ENCODE results near the gene FRAS1.
"Not testable (repeated sequence)": the region's sequence is repeated elsewhere in the genome, so short reads cannot be mapped to it uniquely, and the experiment has no call there.

FRAS1 gene

DNA sequence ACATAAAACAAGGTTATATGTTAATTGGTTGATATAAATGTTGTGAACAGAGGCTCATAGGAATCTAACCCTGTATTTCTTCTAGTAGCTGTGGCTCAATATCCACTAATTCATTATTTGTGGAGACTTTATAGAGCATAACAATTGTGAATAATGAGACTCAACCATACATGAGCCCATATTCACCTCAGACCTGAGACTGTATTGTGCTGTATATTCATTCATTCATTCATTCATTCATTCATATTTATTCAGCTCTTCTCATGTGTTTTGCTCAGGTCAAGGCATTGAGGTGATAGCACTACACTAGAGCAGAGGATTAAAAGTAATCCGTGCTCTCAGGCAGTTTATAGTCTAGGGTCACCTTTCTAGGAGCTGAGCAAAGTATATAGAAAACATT lies 470.0 kb downstream of the FRAS1 start:
- DNase-seq = no peak

DNA sequence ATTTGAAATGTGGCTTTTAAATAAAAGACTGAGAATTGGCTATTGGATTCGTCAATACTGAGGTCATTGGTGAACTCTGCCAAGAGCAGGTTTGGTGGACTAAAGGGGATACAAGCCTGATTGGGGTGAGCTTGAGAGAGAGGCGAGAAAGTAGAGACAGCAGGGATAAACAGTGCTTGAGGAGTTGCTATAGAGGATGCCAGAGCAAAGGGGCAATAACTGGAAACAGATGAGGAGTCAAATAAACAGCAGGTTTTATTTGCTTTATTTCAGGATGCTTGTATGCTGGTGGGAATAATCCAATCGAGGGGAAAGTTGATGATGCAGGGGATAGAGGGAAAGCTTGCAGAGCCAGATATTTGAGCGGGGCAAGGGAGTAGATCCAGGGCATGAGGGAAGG lies 470.4 kb downstream of the FRAS1 start:
- no peak for DNase-seq

DNA sequence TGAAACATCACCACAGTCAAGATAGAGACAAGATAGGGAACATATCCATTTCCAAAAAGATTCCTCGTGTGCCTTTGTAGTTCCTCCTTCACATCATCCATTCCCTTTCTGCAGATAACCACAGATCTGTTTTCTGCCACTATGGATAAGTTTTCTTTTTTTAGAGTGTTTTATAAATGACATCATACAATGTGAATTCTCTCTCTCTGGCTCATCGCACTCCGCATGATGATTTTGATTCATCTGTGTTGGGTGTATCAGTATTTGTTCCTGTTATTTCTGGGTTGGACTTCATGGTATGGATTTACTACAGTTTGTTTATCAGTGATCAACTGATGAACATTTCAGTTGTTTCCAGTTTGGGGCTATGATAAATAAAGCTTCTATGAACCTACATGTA lies 471.2 kb downstream of the FRAS1 start:
- DNase-seq = no peak

DNA sequence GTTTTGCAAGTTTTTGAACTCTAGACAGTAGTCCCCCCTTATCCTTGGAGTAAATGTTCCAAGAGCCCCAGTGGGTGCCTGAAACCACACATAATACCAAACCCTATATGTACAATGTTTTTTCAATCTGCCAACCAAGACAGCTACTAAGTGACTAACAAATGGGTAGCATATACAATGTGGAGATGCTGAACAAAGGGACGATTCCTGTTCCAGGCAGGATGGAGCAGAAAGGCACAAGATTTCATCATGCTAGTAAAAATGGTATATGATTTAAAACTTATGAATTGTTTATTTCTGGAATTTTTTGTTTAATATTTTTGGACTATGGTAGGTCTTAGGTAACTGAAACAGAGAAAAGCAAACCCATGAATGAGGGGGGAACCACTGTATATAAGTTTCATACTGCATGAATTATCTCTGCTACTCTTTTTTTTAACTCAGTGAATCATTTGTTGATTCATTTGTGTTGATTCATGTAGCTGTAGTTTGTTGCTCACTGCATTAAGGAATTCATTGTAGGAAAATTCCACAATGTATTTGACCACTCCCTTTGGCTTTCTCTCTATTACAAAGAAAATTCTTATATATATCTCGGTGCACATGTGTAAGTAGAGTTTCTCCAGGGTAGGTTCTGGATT lies 472.6 kb downstream of the FRAS1 start:
- DNase-seq = no peak

DNA sequence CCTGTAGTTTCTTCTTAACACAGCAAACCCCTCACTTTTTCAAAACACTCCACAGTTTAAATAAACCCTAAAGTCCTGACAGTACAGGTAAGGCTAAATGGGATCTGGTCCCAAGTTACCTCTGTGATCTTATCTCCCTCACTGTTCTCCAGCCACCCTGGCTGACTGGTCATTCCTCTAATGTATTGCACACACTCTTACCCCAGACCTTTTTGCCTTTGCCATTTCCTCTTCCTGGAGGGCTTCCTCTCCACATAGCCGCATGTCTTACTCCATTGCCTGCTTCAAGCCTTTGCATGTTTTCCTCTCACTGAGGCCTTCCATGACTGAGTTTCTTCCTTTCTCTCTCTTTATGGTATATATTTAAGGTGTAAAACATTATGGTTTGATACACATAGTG lies 474.9 kb downstream of the FRAS1 start:
- no peak for DNase-seq

DNA sequence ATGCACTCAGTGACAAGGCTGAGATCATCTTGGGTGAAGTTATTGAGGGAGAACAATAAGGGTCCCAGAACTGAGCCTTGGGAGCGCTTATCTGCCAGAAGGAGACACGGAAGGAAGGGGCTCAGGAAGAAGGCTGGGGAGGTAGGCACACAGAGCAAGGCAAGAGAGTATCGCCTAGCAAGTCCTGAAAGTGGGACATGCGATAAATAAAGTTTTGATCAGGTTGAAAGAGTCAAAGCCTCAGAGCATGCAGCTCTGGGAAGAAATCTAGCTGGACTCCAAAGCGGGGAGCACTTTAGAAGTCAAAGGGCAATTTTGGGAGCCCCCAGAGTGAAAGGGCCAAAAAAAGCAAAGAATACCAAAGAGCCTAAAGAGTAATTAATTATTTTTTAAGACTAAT lies 476.7 kb downstream of the FRAS1 start:
- DNase-seq = no peak

DNA sequence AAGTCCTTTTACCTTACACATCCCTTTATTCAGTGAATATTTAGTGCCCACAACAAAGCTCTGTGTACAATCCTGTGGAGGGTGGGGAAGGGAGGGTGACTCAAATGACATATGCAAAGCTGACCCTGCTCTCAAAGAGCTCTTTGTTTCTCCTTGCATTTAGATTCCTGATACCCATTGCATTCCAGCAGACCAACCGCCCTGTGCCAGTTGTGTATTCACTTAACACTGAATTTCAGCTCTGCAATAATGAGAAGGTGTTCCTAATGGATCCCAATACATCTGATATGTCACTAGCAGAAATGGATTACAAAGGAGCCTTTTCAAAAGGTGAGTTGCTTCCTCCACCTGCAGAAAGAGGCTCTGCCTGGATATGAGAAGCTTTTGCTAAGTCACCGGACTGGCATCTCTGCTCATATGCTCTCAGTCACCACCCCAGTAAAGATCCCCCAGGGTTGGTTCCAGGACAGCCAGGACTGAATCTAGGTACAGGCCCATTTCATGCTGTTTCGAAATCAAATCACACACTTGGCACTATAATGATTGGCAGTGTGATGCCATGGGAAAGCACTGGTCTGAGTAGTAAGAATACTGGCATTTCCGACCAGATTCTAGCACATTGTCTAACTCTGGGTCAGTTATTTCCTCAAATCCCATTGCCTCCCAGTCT lies 477.3 kb downstream of the FRAS1 start:
- DNase-seq = no peak

DNA sequence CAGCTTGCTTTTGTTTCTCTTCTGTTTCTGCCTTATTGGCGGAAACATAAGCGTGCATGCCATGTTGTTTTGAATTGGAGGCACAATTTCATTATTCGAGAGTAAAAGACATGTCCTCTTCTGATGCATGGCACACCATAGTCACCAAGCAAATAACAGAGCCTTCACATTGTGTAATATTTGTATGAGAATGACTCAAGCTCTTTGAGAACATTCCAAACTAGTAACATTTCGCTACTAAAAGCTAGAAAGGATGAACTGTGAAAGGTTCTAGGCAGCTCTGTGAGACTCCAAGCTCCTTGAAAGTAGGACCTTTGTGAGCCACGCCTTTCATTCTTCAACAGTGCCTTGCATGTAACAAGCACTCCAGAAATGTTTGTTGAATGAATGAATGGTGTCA lies 485.2 kb downstream of the FRAS1 start:
- DNase-seq = no peak

DNA sequence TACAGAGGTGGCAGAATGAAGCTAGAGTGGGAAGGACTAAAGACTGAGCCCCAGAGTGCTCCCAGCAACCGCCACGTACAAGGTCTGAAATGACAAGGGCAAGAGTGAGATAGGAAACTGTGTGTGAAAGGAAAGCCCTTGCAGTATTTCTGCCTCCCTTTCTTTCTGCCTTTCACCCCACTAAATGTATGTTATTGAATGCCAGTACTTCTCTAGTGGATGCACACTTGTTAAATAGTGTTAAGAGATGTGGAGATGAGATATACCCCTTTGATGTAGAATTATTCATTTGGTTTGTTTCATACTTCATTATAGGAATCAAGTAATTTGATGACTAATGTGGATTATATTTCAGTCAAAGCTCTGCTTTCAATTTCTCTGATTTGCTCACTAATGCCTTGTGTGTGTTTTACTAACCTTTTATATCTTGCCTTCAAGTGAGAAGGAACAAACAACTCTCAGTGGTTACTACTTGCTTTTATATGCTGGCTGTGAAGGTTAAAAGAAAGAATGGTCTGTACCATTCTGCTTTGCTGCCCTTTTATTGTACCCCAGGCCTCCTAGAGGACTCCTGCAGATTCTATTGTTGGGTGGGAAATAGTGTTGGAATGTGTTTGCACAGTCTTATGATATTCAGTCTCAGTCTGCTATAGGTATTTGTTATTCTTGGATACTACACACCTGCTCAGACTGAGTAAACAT lies 486.5 kb downstream of the FRAS1 start:
- DNase-seq = no peak

DNA sequence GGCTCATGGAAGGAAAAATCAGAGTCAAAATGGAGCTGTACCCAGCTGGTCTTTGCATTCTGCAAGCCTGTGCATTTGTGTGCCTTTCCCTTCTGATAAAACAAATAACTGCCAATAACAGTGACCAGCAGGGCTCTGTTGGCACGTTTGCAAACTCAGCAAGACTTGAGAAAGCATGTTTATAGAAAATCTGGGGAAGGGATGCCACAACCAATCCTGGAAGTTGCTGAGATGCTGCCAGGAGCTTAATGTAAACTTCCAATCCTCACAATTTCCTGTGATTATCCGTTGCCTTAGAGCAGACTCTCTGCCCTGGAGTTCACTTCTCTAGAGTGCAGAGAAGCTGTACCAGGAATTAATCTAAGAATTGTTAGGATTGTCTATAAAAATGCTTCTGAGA lies 487.6 kb downstream of the FRAS1 start:
- DNase-seq = no peak

DNA sequence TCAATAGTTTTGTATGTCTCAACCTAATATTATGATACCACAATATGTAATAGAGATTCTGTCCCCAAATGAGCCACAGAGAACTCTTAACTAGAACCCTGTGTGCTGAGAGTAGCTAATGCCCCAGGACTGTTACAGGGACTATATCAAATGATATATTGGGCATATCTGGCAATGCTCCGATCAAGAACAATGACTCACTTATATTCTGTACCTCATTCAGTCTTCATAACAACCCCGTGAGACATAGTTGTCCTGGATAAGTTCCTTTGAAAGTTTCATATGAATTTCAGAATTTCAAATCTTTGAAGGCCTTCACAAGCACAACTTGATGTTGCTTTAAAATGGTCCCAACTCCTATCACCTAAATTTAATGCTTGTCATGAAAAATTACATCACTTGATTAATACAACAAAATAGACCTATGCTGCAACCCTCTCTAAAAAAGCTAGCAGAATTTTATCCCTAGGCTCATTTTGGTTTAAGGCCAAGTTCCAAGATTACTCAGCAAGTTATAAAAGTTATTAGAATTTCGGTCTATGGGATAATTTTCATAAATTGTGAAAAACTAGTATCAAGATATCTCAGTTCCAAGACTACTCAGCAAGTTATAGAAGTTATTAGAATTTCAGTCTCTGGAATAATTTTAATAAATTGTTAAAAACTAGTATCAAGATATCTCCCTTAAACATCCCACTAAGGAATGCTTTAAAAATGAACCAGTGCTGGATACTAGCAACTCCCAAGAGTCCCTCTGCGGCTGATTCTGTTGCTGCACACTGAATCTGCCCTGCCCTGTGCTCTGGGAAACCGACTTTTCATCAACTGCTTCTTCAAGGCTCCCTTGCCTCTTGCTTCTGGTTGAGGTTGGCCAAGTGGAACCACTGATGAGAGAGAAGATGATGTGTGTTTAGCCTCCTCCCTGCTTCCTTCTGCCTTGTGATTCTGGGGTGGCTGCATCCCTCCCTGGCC lies 488.4 kb downstream of the FRAS1 start:
- DNase-seq = no peak

DNA sequence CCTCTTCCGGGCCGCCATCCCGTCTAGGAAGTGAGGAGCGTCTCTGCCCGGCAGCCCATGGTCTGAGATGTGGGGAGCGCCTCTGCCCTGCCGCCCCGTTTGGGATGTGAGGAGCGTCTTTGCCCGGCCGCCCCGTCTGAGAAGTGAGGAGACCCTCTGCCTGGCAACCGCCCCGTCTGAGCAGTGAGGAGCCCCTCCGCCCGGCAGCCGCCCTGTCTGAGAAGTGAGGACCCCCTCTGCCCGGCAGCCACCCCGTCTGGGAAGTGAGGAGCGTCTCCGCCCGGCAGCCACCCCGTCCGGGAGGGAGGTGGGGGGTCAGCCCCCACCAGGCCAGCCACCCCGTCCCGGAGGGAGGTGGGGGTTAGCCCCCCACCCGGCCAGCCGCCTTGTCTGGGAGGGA lies 490.8 kb downstream of the FRAS1 start:
- not testable (repeated sequence) for DNase-seq

DNA sequence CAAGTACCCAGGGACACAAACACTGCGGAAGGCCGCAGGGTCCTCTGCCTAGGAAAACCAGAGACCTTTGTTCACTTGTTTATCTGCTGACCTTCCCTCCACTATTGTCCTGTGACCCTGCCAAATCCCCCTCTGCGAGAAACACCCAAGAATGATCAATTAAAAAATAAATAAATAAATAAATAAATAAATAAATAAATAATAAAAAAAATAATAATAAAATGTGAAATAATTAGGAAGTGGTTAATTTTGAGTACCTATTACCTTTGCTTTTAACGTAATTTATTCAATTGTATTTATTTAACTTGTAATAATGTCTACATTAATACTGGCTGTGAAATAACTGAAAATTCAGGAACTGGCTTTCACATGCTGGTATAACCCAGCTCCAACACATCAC lies 491.8 kb downstream of the FRAS1 start:
- not testable (repeated sequence) for DNase-seq

DNA sequence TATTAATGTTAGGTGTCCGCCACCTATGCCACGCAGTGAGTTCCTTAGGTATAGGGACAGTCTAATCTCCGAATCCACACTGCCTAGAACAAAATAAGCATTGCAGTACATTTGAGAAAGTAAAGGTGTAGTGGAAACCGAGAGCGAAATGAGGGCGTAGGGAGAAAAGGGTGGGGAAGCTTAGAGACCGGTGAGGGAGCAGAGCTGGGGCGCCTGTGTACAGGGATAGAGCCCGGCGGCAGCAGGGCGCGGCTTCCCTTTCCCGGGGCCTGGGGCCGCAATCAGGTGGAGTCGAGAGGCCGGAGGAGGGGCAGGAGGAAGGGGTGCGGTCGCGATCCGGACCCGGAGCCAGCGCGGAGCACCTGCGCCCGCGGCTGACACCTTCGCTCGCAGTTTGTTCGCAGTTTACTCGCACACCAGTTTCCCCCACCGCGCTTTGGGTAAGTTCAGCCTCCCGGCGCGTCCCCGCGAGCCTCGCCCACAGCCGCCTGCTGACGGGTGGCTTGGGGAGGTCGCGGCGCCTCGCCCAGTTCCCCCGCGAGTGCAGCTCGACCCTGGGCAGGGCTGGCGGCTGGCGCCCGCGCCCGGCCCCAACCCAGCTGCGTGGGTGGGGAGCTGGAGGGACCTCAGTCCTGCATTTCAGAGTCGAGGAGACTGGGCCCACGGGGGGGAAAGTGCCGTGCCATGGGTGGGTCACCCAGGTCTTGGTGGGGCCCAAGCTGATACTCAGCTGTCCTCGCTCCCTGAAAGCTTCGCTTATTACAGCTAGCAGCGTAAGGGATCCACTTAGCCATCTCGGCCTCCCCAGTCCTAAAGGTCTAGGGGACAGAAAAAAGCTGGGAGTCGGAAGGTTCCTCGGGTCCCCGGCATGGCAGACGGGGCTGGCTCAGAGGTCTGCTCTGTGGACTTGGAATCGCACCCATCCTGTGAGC lies 494.6 kb downstream of the FRAS1 start, which contains the start of gene ANXA3:
Gene ANXA3, plus strand, starts transcription at position 351 of the 932 bp plus-strand sequence. CDS start 2,704 bp downstream, outside the sequence.
- DNase-seq = no peak

DNA sequence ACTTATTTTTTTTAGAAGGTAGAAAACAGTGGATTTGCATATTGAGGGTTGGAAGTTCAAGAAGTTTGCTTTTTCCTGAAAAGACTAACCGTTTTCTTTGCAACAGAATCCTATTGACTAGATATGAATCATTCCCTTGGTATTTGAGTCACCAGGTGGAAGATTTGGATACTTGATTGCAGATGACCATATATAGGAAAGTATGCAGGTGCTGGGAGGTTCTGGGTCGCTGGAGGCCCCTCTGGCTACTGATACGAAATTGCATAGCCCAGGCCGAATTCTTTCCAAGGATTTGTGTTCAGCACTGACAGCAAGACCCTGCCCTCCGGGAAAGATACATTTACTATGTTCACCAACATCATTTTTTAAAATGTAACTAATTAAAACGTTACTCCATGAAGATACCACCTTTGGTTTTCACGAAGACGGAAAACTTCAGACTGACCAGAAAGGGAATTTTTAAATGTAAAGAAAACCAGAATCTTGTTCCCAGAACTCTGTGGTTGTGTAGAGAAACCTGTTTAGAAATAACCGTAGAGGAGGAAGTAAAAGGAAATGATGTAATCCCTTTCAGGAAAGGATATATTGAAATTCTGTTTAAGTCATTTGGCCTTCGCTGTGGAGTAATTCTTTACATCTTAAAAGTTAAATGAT lies 495.4 kb downstream of the FRAS1 start:
- no peak for DNase-seq

DNA sequence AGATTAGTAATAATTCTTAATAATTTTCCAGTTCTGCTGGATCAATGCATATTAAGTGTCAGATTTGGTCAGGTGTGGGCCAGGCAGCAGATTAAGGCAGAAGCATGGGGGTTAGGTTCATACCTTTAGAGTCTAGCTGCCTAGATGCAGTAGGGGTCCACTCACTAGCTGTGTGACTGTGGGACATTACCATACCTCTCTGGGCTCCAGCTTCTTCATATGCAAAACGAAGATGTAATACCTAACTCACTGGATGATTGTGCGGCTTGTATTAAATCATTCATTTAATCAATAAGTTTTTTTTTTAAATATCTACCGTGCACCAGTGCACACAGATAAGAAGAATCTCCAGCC lies 495.9 kb downstream of the FRAS1 start:
- no peak for DNase-seq

DNA sequence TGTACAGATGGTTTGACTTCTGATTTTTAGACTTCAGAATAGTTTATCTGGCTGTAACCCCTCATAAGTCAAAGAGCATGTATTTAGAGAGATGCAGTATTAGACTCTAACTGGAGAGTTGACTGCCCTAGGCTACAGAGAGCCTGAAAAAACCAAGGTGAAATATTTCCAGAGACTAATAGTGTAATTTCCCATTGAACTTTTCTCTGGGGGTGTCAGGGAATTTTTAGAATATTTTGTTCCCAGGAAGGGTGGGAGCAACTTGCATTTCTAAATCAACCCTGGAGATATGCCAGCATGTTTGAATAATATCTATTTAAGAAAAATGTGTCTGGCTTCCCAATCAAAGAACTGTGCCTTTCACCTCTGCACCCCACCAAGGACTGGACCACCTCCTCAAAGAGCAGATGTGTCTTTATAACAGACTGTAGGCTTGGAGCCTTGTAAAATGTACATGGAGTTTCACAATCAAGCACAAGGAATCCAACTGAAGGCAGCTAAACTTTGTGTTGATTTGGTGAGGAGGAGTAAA lies 496.5 kb downstream of the FRAS1 start:
- no peak for DNase-seq

DNA sequence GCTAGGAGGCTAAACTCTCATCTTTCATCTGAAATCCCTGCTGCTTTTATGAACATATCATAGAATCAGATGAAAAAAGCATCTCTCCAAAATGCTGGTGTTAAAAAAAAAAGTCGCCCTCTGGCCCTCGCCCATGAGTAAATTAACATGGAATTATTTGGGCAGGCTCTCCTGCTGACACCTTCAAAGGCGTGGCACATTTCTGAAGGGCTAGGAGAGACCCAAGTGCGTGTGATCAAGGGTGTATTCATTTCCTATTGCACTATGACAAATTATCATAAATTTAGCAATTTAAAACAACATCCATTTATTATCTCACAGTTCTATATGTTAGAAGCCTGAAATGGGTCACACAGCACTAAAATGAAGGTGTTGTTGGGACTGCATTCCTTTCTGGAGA lies 499.5 kb downstream of the FRAS1 start:
- no peak for DNase-seq

DNA sequence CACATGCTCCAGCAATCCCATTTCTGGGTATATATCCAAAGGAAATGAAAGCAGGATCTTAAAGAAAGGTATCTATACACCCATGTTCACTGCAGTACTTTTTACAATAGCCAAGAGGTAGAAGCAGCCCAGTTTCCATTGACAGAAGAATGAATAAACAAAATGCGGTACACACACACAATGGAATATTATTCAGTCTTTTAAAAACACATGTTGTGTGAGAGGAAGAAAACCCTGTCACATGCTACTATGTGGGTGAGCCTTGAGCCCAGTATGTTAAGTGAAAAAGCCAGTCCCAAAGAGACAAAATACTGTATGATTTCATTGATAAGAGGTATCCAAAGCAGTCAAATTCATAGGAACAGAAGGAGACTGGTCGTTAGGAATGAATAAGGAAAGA lies 500.7 kb downstream of the FRAS1 start:
- DNase-seq = no peak

DNA sequence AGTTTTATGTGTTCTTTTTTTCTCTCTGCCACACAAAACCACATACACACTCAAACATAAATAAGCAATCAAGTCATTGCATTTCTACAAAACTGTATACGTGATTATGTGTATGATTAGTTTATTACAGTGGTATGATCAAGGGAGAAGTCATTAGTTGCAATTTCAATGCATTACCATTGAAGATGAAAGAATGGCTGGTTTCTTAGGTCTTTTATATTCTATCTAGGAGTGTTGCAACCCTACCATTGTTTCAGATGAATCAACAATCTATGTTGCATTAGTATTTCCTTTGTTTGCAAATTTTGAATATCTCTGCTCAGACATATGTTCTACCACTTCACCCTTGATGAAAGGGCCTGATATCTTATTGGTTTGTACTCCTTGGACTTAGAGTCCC lies 501.3 kb downstream of the FRAS1 start:
- no peak for DNase-seq

DNA sequence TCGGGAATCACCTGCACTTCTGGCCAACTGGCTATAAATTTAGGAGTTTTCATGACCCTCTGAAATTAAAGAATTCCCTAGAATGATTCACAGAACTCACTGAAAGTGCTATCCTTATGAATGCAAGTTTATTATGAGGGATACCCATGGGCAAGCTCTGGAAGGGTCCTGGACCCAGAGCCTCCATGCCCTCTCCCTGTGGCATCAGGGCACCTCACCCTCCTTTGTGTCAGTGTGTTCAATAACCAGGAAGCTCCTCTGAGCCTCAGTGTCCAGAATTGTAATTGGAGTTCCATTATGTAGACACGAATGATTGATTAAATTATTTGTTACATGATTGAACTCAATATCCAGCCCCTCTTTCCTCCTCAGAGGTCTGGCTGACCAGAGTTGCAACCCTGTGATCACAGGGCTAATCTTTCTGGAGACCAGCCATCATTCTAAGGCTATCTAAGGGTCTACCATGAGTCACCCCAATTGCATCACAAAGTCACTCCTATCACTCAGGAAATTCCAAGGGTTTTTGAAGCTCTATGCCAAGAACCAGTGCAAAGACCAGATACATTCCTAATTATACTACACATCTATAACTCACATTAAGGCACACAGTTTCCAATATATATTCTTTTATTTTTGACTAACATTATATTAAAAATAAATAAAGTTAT lies 503.3 kb downstream of the FRAS1 start:
- DNase-seq = no peak
